Upper lobe of left lung (tissue), 4 donors: ENCODE data around the gene ZNF366.

Experiments
- CTCF ChIP-seq, 6 experiments: fragments of 450-650 bp in 4 of 6; fragments of 200-600 bp in 2 of 6; sonication (generic) in 2 of 6; IDR thresholded peaks; one replicate each; pipeline ENCODE4 v1.5.1; 2016 to 2019; ENCODE audit warnings: antibody characterized with exemption in 6 of 6
- EP300 ChIP-seq, 4 donors: sonication (generic); formaldehyde crosslinking; IDR thresholded peaks; one replicate each; pipeline ENCODE4 v1.5.1; 2017; ENCODE audit warnings: antibody characterized with exemption in 4 of 4, control low read depth in 2 of 4
- POLR2A ChIP-seq, 4 donors: fragments of 450-650 bp; IDR thresholded peaks; one replicate each; pipeline ENCODE4 v1.5.1; 2016 to 2017; ENCODE audit warnings: antibody characterized with exemption in 4 of 4, mild to moderate bottlenecking in 2 of 4
- POLR2AphosphoS5 ChIP-seq, 2 donors: sonication (generic); formaldehyde crosslinking; IDR thresholded peaks; one replicate each; pipeline ENCODE4 v1.5.1; 2017; ENCODE audit warnings: antibody characterized with exemption in 2 of 2

GRCh38 chr5:72497823-72498222 is 9.4 kb downstream of the ZNF366 start:
- TF ChIP-seq CTCF (IDR thresholded peaks at IDR 0.05) = no peak
- no peak for TF ChIP-seq POLR2AphosphoS5 (IDR thresholded peaks at IDR 0.05)
- no peak for TF ChIP-seq EP300 (IDR thresholded peaks at IDR 0.05)
- TF ChIP-seq POLR2A (IDR thresholded peaks at IDR 0.05) = no peak
